H1 (cell line): ENCODE measurements around the gene ALK. TPM values are rescaled to one million over a fixed set of nuclear protein-coding genes. Genes with fewer than 3 reads are reported as not detected.

ENCODE experiments used
- ASH2L ChIP-seq: fragments of 200-600, 300-600 bp; sonication (generic); IDR thresholded peaks from one replicate; pipeline ENCODE4 v1.7.1; 2017; ENCODE audit warnings: low read length
- BRCA1 ChIP-seq: IDR thresholded peaks from 2 replicates; pipeline ENCODE4 v1.6.1; 2012; ENCODE audit warnings: low read depth, low read length, improper control_type of control experiment
- EP300 ChIP-seq, 2 experiments: IDR thresholded peaks; 1 replicate in 1 of 2; 2 replicates in 1 of 2; pipeline ENCODE4 v1.6.1; 2011 to 2012; ENCODE audit warnings: low read depth in 2 of 2, low read length in 2 of 2, mild to moderate bottlenecking in 2 of 2, borderline replicate concordance in 1 of 2, inconsistent platforms in 1 of 2, moderate library complexity in 1 of 2
- KDM1A ChIP-seq: fragments of 200-600, 300-600 bp; sonication (generic); IDR thresholded peaks from 2 replicates; pipeline ENCODE4 v1.7.1; 2016; ENCODE audit warnings: mild to moderate bottlenecking, low read length, borderline replicate concordance
- MAFK ChIP-seq: IDR thresholded peaks from 2 replicates; pipeline ENCODE4 v1.6.1; 2012; ENCODE audit warnings: low read depth, mild to moderate bottlenecking, improper control_type of control experiment, low read length
- POLR2AphosphoS5 ChIP-seq: IDR thresholded peaks from 2 replicates; pipeline ENCODE4 v1.6.1; 2011; ENCODE audit warnings: low read depth, low read length
- RAD21 ChIP-seq, 2 experiments: IDR thresholded peaks in 1 of 2; conservative IDR thresholded peaks in 1 of 2; 2 replicates each; pipeline ENCODE4 v1.6.1; 2011; ENCODE audit warnings: low read depth in 2 of 2, low read length in 2 of 2, improper control_type of control experiment in 1 of 2, inconsistent platforms in 1 of 2, mild to moderate bottlenecking in 1 of 2, moderate library complexity in 1 of 2
- SP4 ChIP-seq: IDR thresholded peaks from 2 replicates; pipeline ENCODE4 v1.6.1; 2012; ENCODE audit warnings: low read length, inconsistent platforms
- polyA plus RNA-seq, 7 experiments: library from polyadenylated mRNA; depleted of rRNA in 3 of 7; stranded (reverse) in 5 of 7; unstranded in 2 of 7; fragments of >200 nt in 5 of 7; fragments of 200-250 nt in 2 of 7; gene quantifications; 1 replicate in 5 of 7; 2 replicates in 1 of 7; 4 replicates in 1 of 7; pipeline versions ENCODE4 v1.2.1 to v1.2.3, GENCODE V29; 2011 to 2013; ENCODE audit warnings: missing spikeins in 2 of 7, mixed read lengths in 2 of 7
- total RNA-seq: library from RNA; stranded (reverse); fragmentation: NEBNext Ultra II Directional; extraction: Animal tissue kit (Norgen Biotek cat#: 25700); gene quantifications from 2 replicates; pipeline ENCODE4 v1.2.1, GENCODE V29; 2021
- TF ChIP-seq, protein P1 (sequence below): fragments of 300-600 bp; sonication (generic); IDR thresholded peaks from 2 replicates; pipeline ENCODE4 v1.7.1; 2012; ENCODE audit warnings: low read length, moderate library complexity, mild to moderate bottlenecking, inconsistent platforms; ENCODE audit not compliant: insufficient replicate concordance

The ALK gene
- total and polyA plus RNA-seq, 2 of the 8 experiments (the other 6 are each of a cell fraction or from before 2014, with no cell fraction given) = 0.02 to 0.09 TPM

DNA sequence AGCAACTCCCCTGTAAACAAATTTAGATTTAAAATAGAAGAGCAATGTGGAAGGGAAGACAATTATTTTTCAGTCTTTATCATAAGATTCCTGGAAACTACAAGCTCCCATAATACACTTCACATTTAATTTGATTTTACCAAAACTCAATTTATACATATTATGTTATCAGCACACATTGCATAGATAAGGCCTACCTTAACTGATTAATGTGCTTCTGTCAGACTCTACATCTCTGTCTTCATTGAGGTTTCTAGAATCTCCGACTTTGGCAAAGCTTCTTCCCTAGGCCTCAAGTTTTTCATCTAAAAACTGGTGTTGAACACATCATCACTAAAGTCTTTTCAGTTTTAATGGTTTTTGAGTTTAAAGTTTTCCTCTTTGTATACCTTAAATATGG, 440.1 kb downstream of the ALK start (continued):
- TF ChIP-seq BRCA1 (no peak), EP300 (IDR thresholded peaks at IDR 0.05; ENCODE audit: borderline replicate concordance in 1 of 2, low read depth in 2 of 2, low read length in 2 of 2) (no peak), POLR2AphosphoS5 (no peak), KDM1A (no peak), ASH2L (no peak), MAFK (no peak), SP4 (no peak), RAD21 (IDR thresholded peaks at IDR 0.05 in 1 of 2, conservative IDR thresholded peaks at IDR 0.05 in 1 of 2; ENCODE audit: low read depth in 2 of 2, low read length in 2 of 2) (no peak)
- TF ChIP-seq, protein P1, sequence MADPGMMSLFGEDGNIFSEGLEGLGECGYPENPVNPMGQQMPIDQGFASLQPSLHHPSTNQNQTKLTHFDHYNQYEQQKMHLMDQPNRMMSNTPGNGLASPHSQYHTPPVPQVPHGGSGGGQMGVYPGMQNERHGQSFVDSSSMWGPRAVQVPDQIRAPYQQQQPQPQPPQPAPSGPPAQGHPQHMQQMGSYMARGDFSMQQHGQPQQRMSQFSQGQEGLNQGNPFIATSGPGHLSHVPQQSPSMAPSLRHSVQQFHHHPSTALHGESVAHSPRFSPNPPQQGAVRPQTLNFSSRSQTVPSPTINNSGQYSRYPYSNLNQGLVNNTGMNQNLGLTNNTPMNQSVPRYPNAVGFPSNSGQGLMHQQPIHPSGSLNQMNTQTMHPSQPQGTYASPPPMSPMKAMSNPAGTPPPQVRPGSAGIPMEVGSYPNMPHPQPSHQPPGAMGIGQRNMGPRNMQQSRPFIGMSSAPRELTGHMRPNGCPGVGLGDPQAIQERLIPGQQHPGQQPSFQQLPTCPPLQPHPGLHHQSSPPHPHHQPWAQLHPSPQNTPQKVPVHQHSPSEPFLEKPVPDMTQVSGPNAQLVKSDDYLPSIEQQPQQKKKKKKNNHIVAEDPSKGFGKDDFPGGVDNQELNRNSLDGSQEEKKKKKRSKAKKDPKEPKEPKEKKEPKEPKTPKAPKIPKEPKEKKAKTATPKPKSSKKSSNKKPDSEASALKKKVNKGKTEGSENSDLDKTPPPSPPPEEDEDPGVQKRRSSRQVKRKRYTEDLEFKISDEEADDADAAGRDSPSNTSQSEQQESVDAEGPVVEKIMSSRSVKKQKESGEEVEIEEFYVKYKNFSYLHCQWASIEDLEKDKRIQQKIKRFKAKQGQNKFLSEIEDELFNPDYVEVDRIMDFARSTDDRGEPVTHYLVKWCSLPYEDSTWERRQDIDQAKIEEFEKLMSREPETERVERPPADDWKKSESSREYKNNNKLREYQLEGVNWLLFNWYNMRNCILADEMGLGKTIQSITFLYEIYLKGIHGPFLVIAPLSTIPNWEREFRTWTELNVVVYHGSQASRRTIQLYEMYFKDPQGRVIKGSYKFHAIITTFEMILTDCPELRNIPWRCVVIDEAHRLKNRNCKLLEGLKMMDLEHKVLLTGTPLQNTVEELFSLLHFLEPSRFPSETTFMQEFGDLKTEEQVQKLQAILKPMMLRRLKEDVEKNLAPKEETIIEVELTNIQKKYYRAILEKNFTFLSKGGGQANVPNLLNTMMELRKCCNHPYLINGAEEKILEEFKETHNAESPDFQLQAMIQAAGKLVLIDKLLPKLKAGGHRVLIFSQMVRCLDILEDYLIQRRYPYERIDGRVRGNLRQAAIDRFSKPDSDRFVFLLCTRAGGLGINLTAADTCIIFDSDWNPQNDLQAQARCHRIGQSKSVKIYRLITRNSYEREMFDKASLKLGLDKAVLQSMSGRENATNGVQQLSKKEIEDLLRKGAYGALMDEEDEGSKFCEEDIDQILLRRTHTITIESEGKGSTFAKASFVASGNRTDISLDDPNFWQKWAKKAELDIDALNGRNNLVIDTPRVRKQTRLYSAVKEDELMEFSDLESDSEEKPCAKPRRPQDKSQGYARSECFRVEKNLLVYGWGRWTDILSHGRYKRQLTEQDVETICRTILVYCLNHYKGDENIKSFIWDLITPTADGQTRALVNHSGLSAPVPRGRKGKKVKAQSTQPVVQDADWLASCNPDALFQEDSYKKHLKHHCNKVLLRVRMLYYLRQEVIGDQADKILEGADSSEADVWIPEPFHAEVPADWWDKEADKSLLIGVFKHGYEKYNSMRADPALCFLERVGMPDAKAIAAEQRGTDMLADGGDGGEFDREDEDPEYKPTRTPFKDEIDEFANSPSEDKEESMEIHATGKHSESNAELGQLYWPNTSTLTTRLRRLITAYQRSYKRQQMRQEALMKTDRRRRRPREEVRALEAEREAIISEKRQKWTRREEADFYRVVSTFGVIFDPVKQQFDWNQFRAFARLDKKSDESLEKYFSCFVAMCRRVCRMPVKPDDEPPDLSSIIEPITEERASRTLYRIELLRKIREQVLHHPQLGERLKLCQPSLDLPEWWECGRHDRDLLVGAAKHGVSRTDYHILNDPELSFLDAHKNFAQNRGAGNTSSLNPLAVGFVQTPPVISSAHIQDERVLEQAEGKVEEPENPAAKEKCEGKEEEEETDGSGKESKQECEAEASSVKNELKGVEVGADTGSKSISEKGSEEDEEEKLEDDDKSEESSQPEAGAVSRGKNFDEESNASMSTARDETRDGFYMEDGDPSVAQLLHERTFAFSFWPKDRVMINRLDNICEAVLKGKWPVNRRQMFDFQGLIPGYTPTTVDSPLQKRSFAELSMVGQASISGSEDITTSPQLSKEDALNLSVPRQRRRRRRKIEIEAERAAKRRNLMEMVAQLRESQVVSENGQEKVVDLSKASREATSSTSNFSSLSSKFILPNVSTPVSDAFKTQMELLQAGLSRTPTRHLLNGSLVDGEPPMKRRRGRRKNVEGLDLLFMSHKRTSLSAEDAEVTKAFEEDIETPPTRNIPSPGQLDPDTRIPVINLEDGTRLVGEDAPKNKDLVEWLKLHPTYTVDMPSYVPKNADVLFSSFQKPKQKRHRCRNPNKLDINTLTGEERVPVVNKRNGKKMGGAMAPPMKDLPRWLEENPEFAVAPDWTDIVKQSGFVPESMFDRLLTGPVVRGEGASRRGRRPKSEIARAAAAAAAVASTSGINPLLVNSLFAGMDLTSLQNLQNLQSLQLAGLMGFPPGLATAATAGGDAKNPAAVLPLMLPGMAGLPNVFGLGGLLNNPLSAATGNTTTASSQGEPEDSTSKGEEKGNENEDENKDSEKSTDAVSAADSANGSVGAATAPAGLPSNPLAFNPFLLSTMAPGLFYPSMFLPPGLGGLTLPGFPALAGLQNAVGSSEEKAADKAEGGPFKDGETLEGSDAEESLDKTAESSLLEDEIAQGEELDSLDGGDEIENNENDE = no peak
